K562 (cell line): ENCODE results near the gene BHLHE40. TPM values are rescaled to one million over a fixed set of nuclear protein-coding genes. Genes with fewer than 3 reads are reported as not detected.
A peak's percentile ranks its signal among the peaks of the same experiment; 100 is the strongest.

Experiments
- BCOR ChIP-seq: fragments of 450-650 bp; IDR thresholded peaks from 2 replicates; pipeline ENCODE4 v1.6.1; 2016
- GTF2F1 ChIP-seq: IDR thresholded peaks from 2 replicates; pipeline ENCODE4 v1.6.1; 2011; ENCODE audit warnings: low read depth, low read length, improper control_type of control experiment
- KAT8 ChIP-seq: fragments of 450-650 bp; IDR thresholded peaks from 2 replicates; pipeline ENCODE4 v1.6.1; 2016; ENCODE audit warnings: low read depth, mild to moderate bottlenecking
- KDM5B ChIP-seq: fragments of 200-600 bp; sonication (generic); IDR thresholded peaks from 2 replicates; pipeline ENCODE4 v1.6.1; 2012; ENCODE audit warnings: low read depth, mild to moderate bottlenecking, moderate library complexity, low read length, control low read depth, inconsistent platforms; ENCODE audit not compliant: insufficient replicate concordance
- NFYB ChIP-seq: IDR thresholded peaks from 2 replicates; pipeline ENCODE4 v1.6.1; 2011; ENCODE audit warnings: mild to moderate bottlenecking, moderate library complexity; ENCODE audit not compliant: insufficient read length; ENCODE audit errors: extremely low read depth
- POLR3A ChIP-seq: IDR thresholded peaks from 2 replicates; pipeline ENCODE4 v1.6.1; 2011; ENCODE audit warnings: borderline replicate concordance, mild to moderate bottlenecking, moderate library complexity; ENCODE audit not compliant: insufficient read length, insufficient read depth; ENCODE audit errors: extremely low read depth
- U2AF1 ChIP-seq: fragments of 200-400 bp; formaldehyde crosslinking; optimal IDR thresholded peaks from 2 replicates; pipeline ENCODE3; 2017; ENCODE audit warnings: mild to moderate bottlenecking, low read depth, low read length, moderate library complexity
- ZNF707 ChIP-seq: fragments of 250-450 bp; sonication (Bioruptor Pico); conservative IDR thresholded peaks from 2 replicates; pipeline ENCODE4 v1.8.0; 2022; ENCODE audit warnings: inconsistent platforms, mild to moderate bottlenecking, moderate library complexity
- ZNF75A ChIP-seq: fragments of 450-650 bp; formaldehyde crosslinking; IDR thresholded peaks from 2 replicates; pipeline ENCODE4 v1.4.0; 2020; ENCODE audit warnings: mild to moderate bottlenecking
- ZNF76 ChIP-seq: fragments of 250-450 bp; sonication (Bioruptor Pico); IDR thresholded peaks from 2 replicates; pipeline ENCODE4 v1.4.0; 2020; ENCODE audit warnings: mild to moderate bottlenecking, moderate library complexity, borderline replicate concordance
- polyA plus RNA-seq, 8 experiments: library from polyadenylated mRNA; depleted of rRNA in 4 of 8; stranded (reverse) in 5 of 8; unstranded in 3 of 8; fragments of >200 nt; fragmentation: Nextera tagmentation in 2 of 8; fragmentation: Illumina TruSeq in 1 of 8; extraction: Ambion mirVana in 2 of 8; extraction: Trizol in 1 of 8; gene quantifications; 2 replicates each; pipeline versions ENCODE4 v1.2.1 to v1.2.3, GENCODE V29; 2011 to 2014; ENCODE audit warnings: inconsistent platforms in 1 of 8, missing spikeins in 1 of 8
- total RNA-seq, 7 experiments: library from RNA; depleted of rRNA in 6 of 7; stranded (reverse); fragments of >200 nt in 6 of 7; fragmentation: Illumina TruSeq in 2 of 7; extraction: Trizol in 2 of 7; gene quantifications; 2 replicates each; pipeline versions ENCODE4 v1.2.1 to v1.2.3, GENCODE V29; 2011 to 2021; ENCODE audit warnings: low replicate concordance in 1 of 7
- TF ChIP-seq, protein P1 (sequence below), 2 experiments: fragments of 150-350 bp in 1 of 2; IDR thresholded peaks; 2 replicates each; pipeline ENCODE4 v1.6.1; 2012 to 2016; ENCODE audit warnings: low read depth in 2 of 2, low read length in 2 of 2, mild to moderate bottlenecking in 1 of 2, moderate library complexity in 1 of 2
- TF ChIP-seq, protein P2 (sequence below): fragments of 250-450 bp; sonication (Bioruptor Pico); IDR thresholded peaks from 2 replicates; pipeline ENCODE4 v1.4.0; 2020
- TF ChIP-seq, protein P3 (sequence below): fragments of 250-450 bp; sonication (Bioruptor Pico); IDR thresholded peaks from 2 replicates; pipeline ENCODE4 v1.5.0; 2021; ENCODE audit warnings: mild to moderate bottlenecking, borderline replicate concordance

The BHLHE40 gene
- total and polyA plus RNA-seq, 9 of the 15 experiments (the other 6 are each of a cell fraction or from before 2014, with no cell fraction given), result 12.0 to 83.9 (median 31.4) TPM

DNA sequence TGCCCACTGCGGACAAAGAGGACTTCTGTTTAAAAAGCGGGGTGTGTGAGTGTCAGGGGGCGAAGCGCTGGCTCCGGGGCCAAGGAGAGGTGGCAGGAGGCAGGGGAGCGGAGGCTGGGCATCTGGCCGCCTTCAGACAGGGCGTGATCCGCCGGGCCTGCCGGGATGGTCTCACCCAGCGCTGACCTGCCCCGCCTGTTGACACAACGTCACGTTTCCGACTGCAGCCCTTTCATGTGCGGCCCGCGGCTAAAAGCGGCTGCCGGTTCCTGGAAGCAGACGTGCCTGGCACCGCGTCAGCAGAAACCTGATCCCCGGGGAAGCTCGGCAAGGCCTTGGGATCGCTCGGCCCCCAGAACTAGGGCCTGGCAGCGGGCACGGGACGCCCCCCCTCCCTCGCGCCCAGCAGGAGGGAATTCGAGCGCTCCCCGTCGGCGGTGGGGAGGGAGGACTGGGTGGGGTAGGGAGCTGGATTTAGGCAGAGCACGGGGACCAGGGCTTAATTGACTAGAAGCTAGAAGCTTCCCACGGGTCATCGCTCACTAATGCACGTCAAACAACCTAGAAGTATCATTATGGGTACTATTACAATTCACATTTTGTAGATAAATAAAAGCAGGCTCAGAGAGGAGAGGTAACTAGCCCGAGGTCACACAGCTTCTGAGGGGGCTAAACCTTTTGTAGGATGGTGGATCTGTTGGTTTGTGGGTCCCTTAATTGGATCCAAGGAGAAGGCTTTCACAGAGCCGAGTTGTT lies 7.7 kb downstream of the BHLHE40 start (continued):
- TF ChIP-seq U2AF1 (no peak), ZNF75A (no peak), KDM5B (peak; percentile 80), ZNF707 (0 out of 2 replicates have a peak, but pooled peaks have one; percentile 25), POLR3A (no peak), KAT8 (no peak), BCOR (peak; percentile 96), NFYB (no peak), ZNF76 (CRISPR knock-in tag) (0 out of 2 replicates have a peak, but pooled peaks have one; percentile 68), GTF2F1 (no peak)
- TF ChIP-seq, protein P1, sequence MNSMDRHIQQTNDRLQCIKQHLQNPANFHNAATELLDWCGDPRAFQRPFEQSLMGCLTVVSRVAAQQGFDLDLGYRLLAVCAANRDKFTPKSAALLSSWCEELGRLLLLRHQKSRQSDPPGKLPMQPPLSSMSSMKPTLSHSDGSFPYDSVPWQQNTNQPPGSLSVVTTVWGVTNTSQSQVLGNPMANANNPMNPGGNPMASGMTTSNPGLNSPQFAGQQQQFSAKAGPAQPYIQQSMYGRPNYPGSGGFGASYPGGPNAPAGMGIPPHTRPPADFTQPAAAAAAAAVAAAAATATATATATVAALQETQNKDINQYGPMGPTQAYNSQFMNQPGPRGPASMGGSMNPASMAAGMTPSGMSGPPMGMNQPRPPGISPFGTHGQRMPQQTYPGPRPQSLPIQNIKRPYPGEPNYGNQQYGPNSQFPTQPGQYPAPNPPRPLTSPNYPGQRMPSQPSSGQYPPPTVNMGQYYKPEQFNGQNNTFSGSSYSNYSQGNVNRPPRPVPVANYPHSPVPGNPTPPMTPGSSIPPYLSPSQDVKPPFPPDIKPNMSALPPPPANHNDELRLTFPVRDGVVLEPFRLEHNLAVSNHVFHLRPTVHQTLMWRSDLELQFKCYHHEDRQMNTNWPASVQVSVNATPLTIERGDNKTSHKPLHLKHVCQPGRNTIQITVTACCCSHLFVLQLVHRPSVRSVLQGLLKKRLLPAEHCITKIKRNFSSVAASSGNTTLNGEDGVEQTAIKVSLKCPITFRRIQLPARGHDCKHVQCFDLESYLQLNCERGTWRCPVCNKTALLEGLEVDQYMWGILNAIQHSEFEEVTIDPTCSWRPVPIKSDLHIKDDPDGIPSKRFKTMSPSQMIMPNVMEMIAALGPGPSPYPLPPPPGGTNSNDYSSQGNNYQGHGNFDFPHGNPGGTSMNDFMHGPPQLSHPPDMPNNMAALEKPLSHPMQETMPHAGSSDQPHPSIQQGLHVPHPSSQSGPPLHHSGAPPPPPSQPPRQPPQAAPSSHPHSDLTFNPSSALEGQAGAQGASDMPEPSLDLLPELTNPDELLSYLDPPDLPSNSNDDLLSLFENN (IDR thresholded peaks at IDR 0.05; ENCODE audit: low read depth in 2 of 2, low read length in 2 of 2), result peak in 1 of 2 experiments; percentile 39; a peak in 1 of 4 replicates
- TF ChIP-seq, protein P2, sequence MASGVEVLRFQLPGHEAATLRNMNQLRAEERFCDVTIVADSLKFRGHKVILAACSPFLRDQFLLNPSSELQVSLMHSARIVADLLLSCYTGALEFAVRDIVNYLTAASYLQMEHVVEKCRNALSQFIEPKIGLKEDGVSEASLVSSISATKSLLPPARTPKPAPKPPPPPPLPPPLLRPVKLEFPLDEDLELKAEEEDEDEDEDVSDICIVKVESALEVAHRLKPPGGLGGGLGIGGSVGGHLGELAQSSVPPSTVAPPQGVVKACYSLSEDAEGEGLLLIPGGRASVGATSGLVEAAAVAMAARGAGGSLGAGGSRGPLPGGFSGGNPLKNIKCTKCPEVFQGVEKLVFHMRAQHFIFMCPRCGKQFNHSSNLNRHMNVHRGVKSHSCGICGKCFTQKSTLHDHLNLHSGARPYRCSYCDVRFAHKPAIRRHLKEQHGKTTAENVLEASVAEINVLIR (CRISPR knock-in tag), result peak; percentile 86
- TF ChIP-seq, protein P3, sequence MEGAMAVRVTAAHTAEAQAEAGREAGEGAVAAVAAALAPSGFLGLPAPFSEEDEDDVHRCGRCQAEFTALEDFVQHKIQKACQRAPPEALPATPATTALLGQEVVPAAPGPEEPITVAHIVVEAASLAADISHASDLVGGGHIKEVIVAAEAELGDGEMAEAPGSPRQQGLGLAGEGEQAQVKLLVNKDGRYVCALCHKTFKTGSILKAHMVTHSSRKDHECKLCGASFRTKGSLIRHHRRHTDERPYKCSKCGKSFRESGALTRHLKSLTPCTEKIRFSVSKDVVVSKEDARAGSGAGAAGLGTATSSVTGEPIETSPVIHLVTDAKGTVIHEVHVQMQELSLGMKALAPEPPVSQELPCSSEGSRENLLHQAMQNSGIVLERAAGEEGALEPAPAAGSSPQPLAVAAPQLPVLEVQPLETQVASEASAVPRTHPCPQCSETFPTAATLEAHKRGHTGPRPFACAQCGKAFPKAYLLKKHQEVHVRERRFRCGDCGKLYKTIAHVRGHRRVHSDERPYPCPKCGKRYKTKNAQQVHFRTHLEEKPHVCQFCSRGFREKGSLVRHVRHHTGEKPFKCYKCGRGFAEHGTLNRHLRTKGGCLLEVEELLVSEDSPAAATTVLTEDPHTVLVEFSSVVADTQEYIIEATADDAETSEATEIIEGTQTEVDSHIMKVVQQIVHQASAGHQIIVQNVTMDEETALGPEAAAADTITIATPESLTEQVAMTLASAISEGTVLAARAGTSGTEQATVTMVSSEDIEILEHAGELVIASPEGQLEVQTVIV, result no peak
